Liver (tissue), 9 donors: ENCODE results near the gene UBC. TPM values are rescaled to one million over a fixed set of nuclear protein-coding genes. Genes with fewer than 3 reads are reported as not detected.

Source experiments
- DNase-seq: peaks from one replicate; pipeline ENCODE4 v3.0.0-alpha.2; 2017; ENCODE audit warnings: low spot score
- H3K27ac ChIP-seq, 2 donors: one replicate each; pipeline ENCODE4 v1.7.0; 2013; ENCODE audit warnings: inconsistent platforms in 2 of 2, low read length in 2 of 2, control low read depth in 1 of 2, low read depth in 1 of 2, mild to moderate bottlenecking in 1 of 2
- H3K27me3 ChIP-seq, 4 donors: one replicate each; pipeline versions ENCODE4 v1.6.1 to v1.7.0; 2013; ENCODE audit warnings: low read length in 3 of 4, inconsistent platforms in 1 of 4, mild to moderate bottlenecking in 1 of 4, moderate library complexity in 1 of 4; ENCODE audit not compliant: control insufficient read depth in 4 of 4, insufficient read depth in 4 of 4
- H3K36me3 ChIP-seq, 4 donors: one replicate each; pipeline versions ENCODE4 v1.6.1 to v1.7.0; 2013; ENCODE audit warnings: low read length in 3 of 4, mild to moderate bottlenecking in 3 of 4, low read depth in 1 of 4, moderate library complexity in 1 of 4; ENCODE audit not compliant: control insufficient read depth in 4 of 4, insufficient read depth in 3 of 4
- H3K4me1 ChIP-seq, 4 donors: one replicate each; pipeline versions ENCODE4 v1.6.1 to v1.7.0; 2013; ENCODE audit warnings: low read length in 3 of 4, mild to moderate bottlenecking in 3 of 4, moderate library complexity in 1 of 4; ENCODE audit not compliant: control insufficient read depth in 4 of 4, insufficient read depth in 4 of 4
- H3K4me3 ChIP-seq, 3 donors: one replicate each; pipeline versions ENCODE4 v1.6.1 to v1.7.0; 2013; ENCODE audit warnings: low read length in 3 of 3, control low read depth in 1 of 3, low read depth in 1 of 3, mild to moderate bottlenecking in 1 of 3
- H3K9ac ChIP-seq, 2 donors: one replicate each; pipeline ENCODE4 v1.7.0; 2013; ENCODE audit warnings: low read length in 2 of 2, mild to moderate bottlenecking in 2 of 2, moderate library complexity in 2 of 2, control low read depth in 1 of 2, low read depth in 1 of 2
- H3K9me3 ChIP-seq, 4 donors: one replicate each; pipeline versions ENCODE4 v1.6.1 to v1.7.0; 2013; ENCODE audit warnings: low read length in 3 of 4; ENCODE audit not compliant: control insufficient read depth in 4 of 4
- ATF3 ChIP-seq: IDR thresholded peaks from 2 replicates; pipeline ENCODE4 v1.6.1; 2016; ENCODE audit warnings: antibody characterized with exemption
- CTCF ChIP-seq: fragments of 150-350 bp; IDR thresholded peaks from 2 replicates; pipeline ENCODE4 v1.5.1; 2017; ENCODE audit warnings: improper control_type of control experiment, low read depth, low read length; ENCODE audit not compliant: missing input control
- EGR1 ChIP-seq, 2 donors: IDR thresholded peaks; 2 replicates each; pipeline ENCODE4 v1.6.1; 2016 to 2018; ENCODE audit warnings: antibody characterized with exemption in 2 of 2, low read depth in 2 of 2
- FOXA1 ChIP-seq: IDR thresholded peaks from 2 replicates; pipeline ENCODE4 v1.6.1; 2016; ENCODE audit warnings: antibody characterized with exemption
- FOXA2 ChIP-seq: IDR thresholded peaks from 2 replicates; pipeline ENCODE4 v1.6.1; 2016; ENCODE audit warnings: antibody characterized with exemption
- GABPA ChIP-seq, 2 donors: IDR thresholded peaks in 1 of 2; conservative IDR thresholded peaks in 1 of 2; 2 replicates each; pipeline ENCODE4 v1.6.1; 2016; ENCODE audit warnings: antibody characterized with exemption in 2 of 2, mild to moderate bottlenecking in 1 of 2, moderate library complexity in 1 of 2
- HNF4A ChIP-seq, 2 donors: conservative IDR thresholded peaks; 2 replicates each; pipeline ENCODE4 v1.6.1; 2016; ENCODE audit warnings: antibody characterized with exemption in 2 of 2, mild to moderate bottlenecking in 2 of 2
- HNF4G ChIP-seq: IDR thresholded peaks from 2 replicates; pipeline ENCODE4 v1.6.1; 2016; ENCODE audit warnings: antibody characterized with exemption
- MAX ChIP-seq: IDR thresholded peaks from 2 replicates; pipeline ENCODE4 v1.6.1; 2016; ENCODE audit warnings: antibody characterized with exemption
- RAD21 ChIP-seq, 2 donors: IDR thresholded peaks; 2 replicates each; pipeline ENCODE4 v1.6.1; 2016; ENCODE audit warnings: antibody characterized with exemption in 2 of 2, mild to moderate bottlenecking in 2 of 2
- REST ChIP-seq: IDR thresholded peaks from 2 replicates; pipeline ENCODE4 v1.6.1; 2016; ENCODE audit warnings: antibody characterized with exemption, mild to moderate bottlenecking
- YY1 ChIP-seq: IDR thresholded peaks from 2 replicates; pipeline ENCODE4 v1.6.1; 2016; ENCODE audit warnings: antibody characterized with exemption, mild to moderate bottlenecking
- ZBTB33 ChIP-seq: IDR thresholded peaks from 2 replicates; pipeline ENCODE4 v1.6.1; 2016; ENCODE audit warnings: antibody characterized with exemption
- WGBS: extraction: QIAGEN DNeasy Blood & Tissue Kit; methylation state at CpG from one replicate; pipeline ENCODE4 v1.1.7; 2013; 5-methylcytosine and 5-hydroxymethylcytosine counted together
- polyA plus RNA-seq, 2 donors: library from polyadenylated mRNA; stranded (reverse) in 1 of 2; unstranded in 1 of 2; fragments of 200-250 nt in 1 of 2; fragments of >200 nt in 1 of 2; fragmentation: Nextera tagmentation in 1 of 2; extraction: Ambion mirVana in 1 of 2; gene quantifications; one replicate each; pipeline versions ENCODE4 v1.2.1 to v1.2.3, GENCODE V29; 2013 to 2015
- total RNA-seq, 2 donors: library from RNA; depleted of rRNA; stranded (reverse); fragments of >200 nt; gene quantifications; one replicate each; pipeline ENCODE4 v1.2.3, GENCODE V29; 2014
- donor health status: healthy.
- donor health status: healthy.
- donor health status: healthy.
- donor health status: healthy.
- donor health status: healthy.

The UBC gene
- total and polyA plus RNA-seq, 4 donors, result 385 to 624 (median 468) TPM

GRCh38 chr12:124867401-124867930 is 47.0 kb downstream of the UBC start (continued):
- TF ChIP-seq MAX (peak; percentile 97), ZBTB33 (peak; percentile 77)

GRCh38 chr12:124866883-124867400 is 47.5 kb downstream of the UBC start:
- H3K9me3 ChIP-seq, result no peaks in the 10 kb centered on the region
- H3K9ac ChIP-seq, result peak overlapping the region in 1 of 2 donors; percentile 40
- peaks cover 7 to 37% (median 30%) of the 10 kb centered on the region in 4 donors for H3K4me1 ChIP-seq
- DNase-seq, result no peak
- no peaks in the 10 kb centered on the region for H3K27me3 ChIP-seq
- H3K27ac ChIP-seq, result peak overlapping the region; percentile 63 to 65
- TF ChIP-seq FOXA2 (no peak), MAX (no peak), YY1 (no peak), RAD21 (IDR thresholded peaks at IDR 0.05) (no peak), CTCF (no peak), FOXA1 (no peak), REST (no peak), EGR1 (IDR thresholded peaks at IDR 0.05; ENCODE audit: low read depth in 2 of 2) (no peak), HNF4A (conservative IDR thresholded peaks at IDR 0.05) (no peak), GABPA (IDR thresholded peaks at IDR 0.05 in 1 of 2, conservative IDR thresholded peaks at IDR 0.05 in 1 of 2) (no peak), HNF4G (no peak), ZBTB33 (no peak), ATF3 (no peak)
- 83% methylated on average over 9 of the region's 9 CpGs for WGBS
- no peaks in the 10 kb centered on the region for H3K36me3 ChIP-seq
- no peak overlapping the region for H3K4me3 ChIP-seq
